ENCODE measurements around the gene OR2C3.
"Not testable (repeated sequence)": the region's sequence is repeated elsewhere in the genome, so short reads cannot be mapped to it uniquely, and the experiment has no call there.

OR2C3 gene

GRCh38 chr1:247542811-247543210 lies 6.6 kb upstream of the OR2C3 start:
- H3K4me1 ChIP-seq (ENCODE audit: control insufficient read depth, insufficient read depth, low read length): no peaks in the 10 kb centered on the region
- no peaks in the 10 kb centered on the region for H3K36me3 ChIP-seq (ENCODE audit: control insufficient read depth, insufficient read depth, low read length, severe bottlenecking)
- no peak for DNase-seq (ENCODE audit: low read depth)

DNA sequence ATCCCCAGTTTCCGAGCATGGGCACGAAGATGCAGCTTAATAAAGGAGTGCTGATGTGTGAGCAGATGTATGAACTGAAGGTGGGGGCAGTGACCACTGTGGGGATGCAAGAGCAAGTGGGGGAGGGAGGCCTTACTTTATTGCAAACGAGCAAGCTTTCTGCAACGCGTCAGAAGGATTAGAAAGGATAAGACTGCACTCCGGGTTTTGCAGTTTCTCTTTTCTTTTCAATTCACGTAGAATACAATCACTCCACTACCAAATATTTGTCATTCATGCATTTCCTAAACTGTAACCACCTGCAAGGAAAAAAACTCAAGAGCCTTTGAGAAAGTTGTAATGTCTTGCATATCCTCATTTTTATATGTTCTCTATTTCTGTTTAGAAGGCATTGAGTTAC lies 4.3 kb upstream of the OR2C3 start:
- Histone ChIP-seq H3K9ac (ENCODE audit: low read length) (no peak overlapping the region), H3K9me3 (ENCODE audit: control insufficient read depth, low read length) (peaks cover 4% of the 10 kb centered on the region), H3K4me3 (ENCODE audit: low read length) (no peak overlapping the region), H3K36me3 (ENCODE audit: control insufficient read depth, insufficient read depth, low read length, severe bottlenecking) (no peaks in the 10 kb centered on the region), H3K27me3 (replicated peaks; ENCODE audit: control insufficient read depth, insufficient read depth, low read length) (no peaks in the 10 kb centered on the region), H3K4me1 (ENCODE audit: control insufficient read depth, insufficient read depth, low read length) (no peaks in the 10 kb centered on the region)
- no peak for DNase-seq (ENCODE audit: low read depth)

More at GRCh38 chr1:247542811-247543210, 6.6 kb upstream of the OR2C3 start:
- no peaks in the 10 kb centered on the region for H3K9me3 ChIP-seq (ENCODE audit: control insufficient read depth, low read length)
- no peak overlapping the region for H3K4me3 ChIP-seq (ENCODE audit: low read length)
- H3K9ac ChIP-seq (ENCODE audit: low read length): no peak overlapping the region
- H3K27me3 ChIP-seq (replicated peaks; ENCODE audit: control insufficient read depth, insufficient read depth, low read length): no peaks in the 10 kb centered on the region

DNA sequence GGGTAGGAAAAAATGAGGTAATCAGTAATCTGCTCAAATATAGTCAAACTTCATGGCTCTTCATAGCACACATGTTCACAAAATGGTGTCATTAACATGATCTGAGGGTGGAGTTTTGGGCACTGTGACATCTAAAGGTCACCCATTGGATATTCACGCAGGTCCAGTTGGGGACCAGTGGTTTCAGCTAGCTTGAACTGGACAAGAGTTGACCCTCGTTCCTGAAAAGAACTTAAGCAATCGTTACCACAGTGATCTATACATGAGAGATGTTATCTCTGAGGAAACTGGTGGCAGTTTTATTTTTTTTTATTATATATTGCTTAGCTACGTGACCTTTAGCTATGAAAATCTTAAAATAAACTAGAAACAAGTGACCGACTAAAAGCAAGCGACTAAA lies 3.0 kb upstream of the OR2C3 start:
- no peak for DNase-seq (ENCODE audit: low read depth)
- Histone ChIP-seq H3K36me3 (ENCODE audit: control insufficient read depth, insufficient read depth, low read length, severe bottlenecking) (no peaks in the 10 kb centered on the region), H3K9ac (ENCODE audit: low read length) (no peak overlapping the region), H3K4me1 (ENCODE audit: control insufficient read depth, insufficient read depth, low read length) (no peaks in the 10 kb centered on the region), H3K27me3 (replicated peaks; ENCODE audit: control insufficient read depth, insufficient read depth, low read length) (no peaks in the 10 kb centered on the region), H3K4me3 (ENCODE audit: low read length) (no peak overlapping the region), H3K9me3 (ENCODE audit: control insufficient read depth, low read length) (peaks cover 4% of the 10 kb centered on the region)

DNA sequence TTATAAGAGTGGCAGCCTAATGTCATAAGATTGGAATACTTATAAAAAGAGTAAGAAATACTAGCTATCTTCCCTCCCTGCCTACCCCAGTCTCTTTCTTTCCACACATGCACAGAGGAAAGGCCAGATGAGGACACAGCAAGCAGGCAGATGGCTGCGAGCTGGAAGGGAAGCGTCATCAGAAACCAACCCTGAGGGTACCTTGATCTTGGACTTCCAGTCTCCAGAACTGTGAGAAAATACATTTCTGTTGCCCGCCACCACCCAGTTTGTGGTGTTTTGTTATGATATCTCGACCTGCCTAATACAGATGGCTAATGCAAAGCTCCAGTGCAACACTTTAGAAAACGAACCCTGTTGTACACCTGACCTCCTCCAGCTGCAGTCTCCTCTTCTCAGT lies 2.3 kb upstream of the OR2C3 start:
- Histone ChIP-seq H3K4me3 (ENCODE audit: low read length) (no peak overlapping the region), H3K9ac (ENCODE audit: low read length) (no peak overlapping the region)

GRCh38 chr1:247535402-247535801 lies 838 bp downstream of the OR2C3 start:
- H3K4me3 ChIP-seq (ENCODE audit: low read length): no peak overlapping the region
- DNase-seq (ENCODE audit: low read depth): no peak
- no peaks in the 10 kb centered on the region for H3K36me3 ChIP-seq (ENCODE audit: control insufficient read depth, insufficient read depth, low read length, severe bottlenecking)
- no peak overlapping the region for H3K9ac ChIP-seq (ENCODE audit: low read length)
- peaks cover 4% of the 10 kb centered on the region for H3K9me3 ChIP-seq (ENCODE audit: control insufficient read depth, low read length)
- no peaks in the 10 kb centered on the region for H3K27me3 ChIP-seq (replicated peaks; ENCODE audit: control insufficient read depth, insufficient read depth, low read length)
- no peaks in the 10 kb centered on the region for H3K4me1 ChIP-seq (ENCODE audit: control insufficient read depth, insufficient read depth, low read length)

More for the DNA sequence above, 2.3 kb upstream of the OR2C3 start:
- H3K27me3 ChIP-seq (replicated peaks; ENCODE audit: control insufficient read depth, insufficient read depth, low read length): no peaks in the 10 kb centered on the region
- H3K36me3 ChIP-seq (ENCODE audit: control insufficient read depth, insufficient read depth, low read length, severe bottlenecking): no peaks in the 10 kb centered on the region
- no peaks in the 10 kb centered on the region for H3K4me1 ChIP-seq (ENCODE audit: control insufficient read depth, insufficient read depth, low read length)
- no peak for DNase-seq (ENCODE audit: low read depth)
- peaks cover 4% of the 10 kb centered on the region for H3K9me3 ChIP-seq (ENCODE audit: control insufficient read depth, low read length)

DNA sequence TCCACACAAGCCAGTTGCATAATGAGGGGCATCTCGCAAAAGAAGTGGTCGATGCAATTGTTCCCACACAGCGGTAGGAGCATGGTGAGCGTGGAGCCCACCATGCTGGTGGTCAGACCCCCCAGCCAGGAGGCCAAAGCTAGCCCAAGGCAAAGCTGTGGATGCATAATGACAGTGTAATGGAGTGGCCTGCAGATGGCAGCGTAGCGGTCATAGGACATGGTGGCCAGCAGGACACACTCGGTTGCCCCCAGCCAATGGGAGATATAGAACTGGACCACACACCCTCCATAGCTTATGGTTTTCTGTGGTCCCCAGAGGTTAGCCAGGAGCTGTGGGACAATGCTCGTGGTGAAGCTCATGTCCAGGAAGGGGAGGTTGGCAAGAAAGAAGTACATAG lies 4.3 kb downstream of the OR2C3 start:
- Histone ChIP-seq H3K4me3 (ENCODE audit: low read length) (no peak overlapping the region), H3K36me3 (ENCODE audit: control insufficient read depth, insufficient read depth, low read length, severe bottlenecking) (no peaks in the 10 kb centered on the region), H3K4me1 (ENCODE audit: control insufficient read depth, insufficient read depth, low read length) (no peaks in the 10 kb centered on the region), H3K9ac (ENCODE audit: low read length) (no peak overlapping the region), H3K9me3 (ENCODE audit: control insufficient read depth, low read length) (no peaks in the 10 kb centered on the region), H3K27me3 (replicated peaks; ENCODE audit: control insufficient read depth, insufficient read depth, low read length) (no peaks in the 10 kb centered on the region)
- DNase-seq (ENCODE audit: low read depth): no peak

DNA sequence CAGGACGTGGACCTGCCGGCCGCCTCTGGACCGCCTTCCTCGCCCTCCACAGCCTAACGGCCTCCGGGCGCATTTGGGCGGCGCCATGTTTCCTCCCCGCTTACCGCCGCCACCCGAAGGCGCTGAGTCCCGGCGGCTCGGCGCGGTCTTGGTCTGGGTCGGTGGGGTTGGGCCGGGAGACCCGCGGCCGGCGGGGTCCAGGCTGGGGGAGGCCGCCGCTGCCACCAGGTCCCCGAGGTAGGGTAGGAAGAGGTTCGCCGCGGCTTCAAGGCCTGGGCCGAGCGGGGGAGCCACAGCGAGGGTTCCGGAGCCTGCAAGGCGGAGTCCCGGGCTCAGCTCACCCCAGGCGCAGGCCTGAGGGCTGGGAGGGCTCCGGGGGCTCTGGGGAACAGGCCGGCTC lies 5.5 kb downstream of the OR2C3 start:
- H3K27me3 ChIP-seq (replicated peaks; ENCODE audit: control insufficient read depth, insufficient read depth, low read length): no peaks in the 10 kb centered on the region
- no peaks in the 10 kb centered on the region for H3K36me3 ChIP-seq (ENCODE audit: control insufficient read depth, insufficient read depth, low read length, severe bottlenecking)
- no peaks in the 10 kb centered on the region for H3K9me3 ChIP-seq (ENCODE audit: control insufficient read depth, low read length)

GRCh38 chr1:247529771-247530355 lies 6.4 kb downstream of the OR2C3 start:
- no peaks in the 10 kb centered on the region for H3K27me3 ChIP-seq (replicated peaks; ENCODE audit: control insufficient read depth, insufficient read depth, low read length)
- no peaks in the 10 kb centered on the region for H3K9me3 ChIP-seq (ENCODE audit: control insufficient read depth, low read length)
- DNase-seq (ENCODE audit: low read depth): no peak
- no peak overlapping the region for H3K4me3 ChIP-seq (ENCODE audit: low read length)
- no peaks in the 10 kb centered on the region for H3K4me1 ChIP-seq (ENCODE audit: control insufficient read depth, insufficient read depth, low read length)
- no peaks in the 10 kb centered on the region for H3K36me3 ChIP-seq (ENCODE audit: control insufficient read depth, insufficient read depth, low read length, severe bottlenecking)
- H3K9ac ChIP-seq (ENCODE audit: low read length): no peak overlapping the region

More for the DNA sequence above, 5.5 kb downstream of the OR2C3 start:
- Histone ChIP-seq H3K4me1 (ENCODE audit: control insufficient read depth, insufficient read depth, low read length) (no peaks in the 10 kb centered on the region), H3K9ac (ENCODE audit: low read length) (no peak overlapping the region), H3K4me3 (ENCODE audit: low read length) (no peak overlapping the region)
- no peak for DNase-seq (ENCODE audit: low read depth)

GRCh38 chr1:247528812-247529474 lies 7.3 kb downstream of the OR2C3 start:
- DNase-seq (ENCODE audit: low read depth): no peak
- no peak overlapping the region for H3K4me3 ChIP-seq (ENCODE audit: low read length)
- no peaks in the 10 kb centered on the region for H3K4me1 ChIP-seq (ENCODE audit: control insufficient read depth, insufficient read depth, low read length)
- no peaks in the 10 kb centered on the region for H3K27me3 ChIP-seq (replicated peaks; ENCODE audit: control insufficient read depth, insufficient read depth, low read length)
- H3K9me3 ChIP-seq (ENCODE audit: control insufficient read depth, low read length): no peaks in the 10 kb centered on the region
- no peak overlapping the region for H3K9ac ChIP-seq (ENCODE audit: low read length)
- H3K36me3 ChIP-seq (ENCODE audit: control insufficient read depth, insufficient read depth, low read length, severe bottlenecking): no peaks in the 10 kb centered on the region

DNA sequence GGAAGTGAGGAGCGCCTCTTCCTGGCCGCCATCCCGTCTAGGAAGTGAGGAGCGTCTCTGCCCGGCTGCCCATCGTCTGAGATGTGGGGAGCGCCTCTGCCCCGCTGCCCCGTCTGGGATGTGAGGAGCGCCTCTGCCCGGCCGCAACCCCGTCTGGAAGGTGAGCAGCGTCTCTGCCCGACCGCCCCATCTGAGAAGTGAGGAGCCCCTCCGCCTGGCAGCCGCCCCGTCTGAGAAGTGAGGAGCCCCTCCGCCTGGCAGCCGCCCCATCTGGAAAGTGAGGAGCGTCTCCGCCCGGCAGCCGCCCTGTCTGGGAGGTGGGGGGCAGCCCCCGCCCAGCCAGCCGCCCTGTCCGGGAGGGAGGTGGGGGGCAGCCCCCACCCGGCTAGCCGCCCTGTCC lies 14.4 kb downstream of the OR2C3 start:
- not testable (repeated sequence) for H3K9me3 ChIP-seq (ENCODE audit: control insufficient read depth, low read length); H3K36me3 ChIP-seq (ENCODE audit: control insufficient read depth, insufficient read depth, low read length, severe bottlenecking); H3K27me3 ChIP-seq (replicated peaks; ENCODE audit: control insufficient read depth, insufficient read depth, low read length); H3K4me1 ChIP-seq (ENCODE audit: control insufficient read depth, insufficient read depth, low read length); DNase-seq (ENCODE audit: low read depth); H3K9ac ChIP-seq (ENCODE audit: low read length); H3K4me3 ChIP-seq (ENCODE audit: low read length)

DNA sequence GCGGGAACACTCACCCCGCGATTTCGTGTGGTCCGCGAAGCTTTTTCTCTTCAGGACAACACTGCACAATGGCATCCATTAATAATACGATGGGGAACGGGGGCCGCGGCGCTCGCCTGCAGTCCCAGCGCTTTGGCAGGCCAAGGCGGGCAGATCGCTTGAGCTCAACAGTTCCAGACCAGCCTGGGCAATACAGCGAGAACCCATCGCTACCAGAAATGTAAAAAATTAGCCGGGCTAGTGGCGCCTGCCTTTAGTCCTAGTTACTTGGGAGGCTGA lies 17.7 kb downstream of the OR2C3 start:
- H3K9me3 ChIP-seq (ENCODE audit: control insufficient read depth, low read length): no peaks in the 10 kb centered on the region
- no peak overlapping the region for H3K9ac ChIP-seq (ENCODE audit: low read length)
- H3K4me1 ChIP-seq (ENCODE audit: control insufficient read depth, insufficient read depth, low read length): no peaks in the 10 kb centered on the region
- H3K36me3 ChIP-seq (ENCODE audit: control insufficient read depth, insufficient read depth, low read length, severe bottlenecking): no peaks in the 10 kb centered on the region
- H3K27me3 ChIP-seq (replicated peaks; ENCODE audit: control insufficient read depth, insufficient read depth, low read length): no peaks in the 10 kb centered on the region
- no peak for DNase-seq (ENCODE audit: low read depth)
- H3K4me3 ChIP-seq (ENCODE audit: low read length): no peak overlapping the region
